ENCODE measurements around the gene EHMT1. TPM values are rescaled to one million over a fixed set of nuclear protein-coding genes. Genes with fewer than 3 reads are reported as not detected.
"Not testable (repeated sequence)": the region's sequence is repeated elsewhere in the genome, so short reads cannot be mapped to it uniquely, and the experiment has no call there.

EHMT1 gene
- total RNA-seq, 1 experiment from 2014 or later: 42.7 TPM

DNA sequence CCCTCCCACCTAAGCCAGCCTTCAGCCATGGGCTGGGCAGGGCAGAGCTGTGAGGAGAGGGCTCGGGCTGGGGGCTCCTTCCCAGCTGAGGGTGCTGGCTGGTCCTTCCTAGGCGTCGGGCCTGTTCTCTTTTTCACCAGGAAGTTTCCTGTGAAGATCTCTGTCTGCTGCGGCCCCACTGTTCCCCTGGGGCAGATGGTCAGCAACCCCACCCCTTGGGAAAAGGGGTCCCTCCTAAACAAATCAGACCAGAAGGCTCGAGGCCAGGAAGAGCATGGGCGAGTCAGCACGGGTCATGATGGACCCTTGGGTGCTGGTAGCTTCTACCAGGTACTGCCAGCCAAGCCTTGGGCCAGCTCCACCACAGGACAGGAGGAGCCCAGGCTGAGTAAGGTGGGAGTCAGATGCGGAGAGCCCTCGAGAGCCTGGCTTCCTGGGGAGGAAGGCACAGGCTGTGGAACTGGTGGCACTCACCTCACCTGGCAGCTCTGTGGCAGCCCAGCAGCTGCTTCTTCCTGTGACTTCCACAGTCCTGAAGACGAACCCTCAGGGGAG, 262.2 kb downstream of the EHMT1 start:
- no peak for DNase-seq (ENCODE audit: low read depth)

DNA sequence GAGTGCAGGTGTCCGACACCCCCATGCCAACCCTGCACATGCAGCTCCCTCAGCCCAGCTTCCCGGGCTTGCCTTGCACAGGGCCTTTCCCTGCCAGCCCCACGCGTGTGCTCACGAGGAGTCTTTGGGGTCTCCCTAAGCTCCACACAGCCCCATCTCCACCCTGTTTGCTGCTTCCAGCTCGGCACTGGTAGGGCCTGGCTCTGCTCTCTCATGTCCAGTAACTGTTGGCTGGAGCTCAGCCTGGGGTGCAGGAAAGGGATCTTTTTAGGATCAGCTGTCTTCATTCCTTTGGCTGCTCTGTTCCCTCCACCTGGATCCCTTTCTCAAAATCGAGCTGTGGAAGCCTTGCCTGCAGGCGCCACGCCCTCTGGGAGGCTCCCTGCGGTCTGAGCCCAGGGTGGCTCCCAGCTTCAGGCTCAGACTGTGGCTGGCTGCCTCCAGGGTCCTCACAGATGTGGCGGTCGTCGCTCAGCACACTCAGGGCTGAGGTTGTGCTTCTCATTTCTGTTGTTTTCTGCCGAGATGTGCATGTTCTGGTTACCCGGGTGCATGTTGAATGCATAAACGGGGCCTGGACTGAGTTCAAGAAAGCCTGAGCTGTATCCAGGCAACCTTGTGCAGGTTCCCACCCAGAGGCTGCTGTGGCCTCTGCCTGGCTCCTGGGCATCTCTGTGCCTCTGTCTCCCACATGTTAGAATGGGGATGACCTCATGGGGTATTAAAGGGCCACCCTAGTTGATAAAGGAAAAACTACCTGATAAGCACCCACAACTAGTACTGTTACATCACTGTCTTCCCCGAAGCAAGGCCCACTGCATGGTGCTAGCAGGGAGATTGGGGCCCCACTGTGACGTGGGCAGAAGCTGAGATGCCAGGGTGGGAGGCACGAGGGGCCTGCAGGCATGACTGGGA, 263.0 kb downstream of the EHMT1 start:
- no peak for DNase-seq (ENCODE audit: low read depth)

DNA sequence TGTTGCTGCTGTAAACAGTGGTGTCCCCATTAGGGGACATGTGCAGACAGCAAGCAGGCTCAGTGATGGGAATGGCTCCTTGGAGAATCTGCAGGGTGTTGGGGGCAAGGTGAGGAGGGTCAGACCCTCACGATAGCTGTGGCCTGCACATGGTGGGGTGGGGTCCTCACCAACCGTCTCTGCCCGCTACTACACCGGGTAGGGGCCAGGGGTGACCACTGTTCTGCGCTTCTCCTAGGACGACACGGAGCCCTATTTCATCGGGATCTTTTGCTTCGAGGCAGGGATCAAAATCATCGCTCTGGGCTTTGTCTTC, 263.7 kb downstream of the EHMT1 start:
- no peak for DNase-seq (ENCODE audit: low read depth)

DNA sequence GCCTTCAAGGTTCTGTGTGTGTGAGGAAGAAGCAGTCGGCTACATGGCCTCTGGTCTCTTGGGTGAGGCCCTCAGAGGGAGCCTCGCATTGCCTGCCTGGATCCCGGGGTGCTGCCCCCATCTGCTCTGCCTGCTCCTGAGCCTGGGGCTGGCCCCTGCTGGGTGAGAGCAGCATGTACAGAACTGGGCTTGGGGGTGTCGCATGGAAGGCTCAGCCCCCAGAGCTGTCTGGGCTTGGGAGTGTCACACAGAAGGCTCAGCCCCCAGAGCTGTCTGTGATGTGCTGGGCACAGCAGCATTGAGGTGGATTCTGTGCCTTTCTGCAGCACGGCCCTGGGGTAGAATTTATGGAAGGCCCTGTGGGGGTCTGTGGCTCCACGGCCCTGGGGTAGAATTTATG, 265.2 kb downstream of the EHMT1 start:
- DNase-seq (ENCODE audit: low read depth): not testable (repeated sequence)

DNA sequence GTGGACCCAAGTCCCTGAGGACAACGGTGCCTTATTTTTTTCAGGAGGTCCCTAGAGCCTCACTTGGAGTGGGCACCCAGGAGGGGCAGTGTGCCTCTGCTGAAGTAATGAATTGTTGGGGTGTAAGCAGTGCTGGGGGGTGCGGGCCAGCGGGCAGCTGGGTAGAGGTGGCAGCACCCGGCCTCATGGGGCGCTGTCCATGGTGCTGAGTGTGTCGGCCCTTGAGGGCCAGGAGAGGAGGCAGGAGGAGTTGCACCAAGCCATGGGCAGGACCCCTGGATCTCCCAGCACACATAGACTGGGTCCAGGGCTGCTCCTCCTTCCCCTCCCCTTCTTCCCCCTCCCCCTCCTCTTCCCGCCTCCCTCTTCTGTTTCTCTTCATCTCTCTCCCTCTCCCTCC, 265.7 kb downstream of the EHMT1 start:
- DNase-seq (ENCODE audit: low read depth): not testable (repeated sequence)

DNA sequence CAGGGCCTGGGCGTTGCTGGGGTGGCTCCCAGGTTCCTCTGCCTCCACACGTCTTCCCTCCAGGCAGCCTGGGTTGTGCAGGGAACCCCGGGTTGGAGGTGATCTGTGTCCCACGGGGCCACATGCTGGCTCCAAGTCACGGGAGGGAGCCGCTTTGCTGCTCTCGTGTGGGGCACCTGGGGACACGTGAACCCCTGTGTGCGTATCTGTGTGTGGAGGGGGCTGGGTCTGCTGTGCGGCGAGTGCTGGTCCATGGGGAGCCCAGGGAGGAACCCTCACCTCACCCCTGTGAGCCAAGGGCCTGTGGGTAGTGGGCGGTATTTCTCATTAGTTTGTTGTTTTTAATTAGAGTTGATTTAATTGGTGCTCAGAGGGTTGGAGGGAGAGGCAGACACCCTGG, 266.3 kb downstream of the EHMT1 start:
- DNase-seq (ENCODE audit: low read depth): not testable (repeated sequence)

Small RNAs within 50 kb of the gene (small RNA-seq; reads per million reads assigned to genes)
- gene MIR602 (not detected), gene RF00017 (not detected)

Other genes with a start within 250 kb of the EHMT1 start
- 3.5 and 4.7 TPM in 2 replicates for gene EXD3, start 195.8 kb upstream of the EHMT1 start, total RNA-seq (2014; rRNA removed; shearing (Covaris generic))
- gene NOXA1, start 195.6 kb upstream of the EHMT1 start, total RNA-seq (2014; rRNA removed; shearing (Covaris generic)): 0.10 TPM in 1 of 2 replicates, not detected in the other
- not detected in 2 replicates for gene ENTPD8, start 177.6 kb upstream of the EHMT1 start, total RNA-seq (2014; rRNA removed; shearing (Covaris generic))
- gene NSMF, start 159.7 kb upstream of the EHMT1 start, total RNA-seq (2014; rRNA removed; shearing (Covaris generic)): 34.5 and 40.0 TPM in 2 replicates
- gene PNPLA7, start 68.6 kb upstream of the EHMT1 start, total RNA-seq (2014; rRNA removed; shearing (Covaris generic)): 0.21 and 0.23 TPM in 2 replicates
- 48.8 and 106 TPM in 2 replicates for gene MRPL41, start 67.1 kb upstream of the EHMT1 start, total RNA-seq (2014; rRNA removed; shearing (Covaris generic))
- 44.7 and 50.7 TPM in 2 replicates for gene DPH7, start 40.1 kb upstream of the EHMT1 start, total RNA-seq (2014; rRNA removed; shearing (Covaris generic))
- gene ZMYND19, start 28.5 kb upstream of the EHMT1 start, total RNA-seq (2014; rRNA removed; shearing (Covaris generic)): 44.0 and 46.8 TPM in 2 replicates
- gene ARRDC1, start 13.3 kb upstream of the EHMT1 start, total RNA-seq (2014; rRNA removed; shearing (Covaris generic)): 29.2 and 35.9 TPM in 2 replicates

Data from HT1080 (cell line).